H9 (cell line): ENCODE data around the gene CRIP2. TPM values are rescaled to one million over a fixed set of nuclear protein-coding genes. Genes with fewer than 3 reads are reported as not detected.
A peak's percentile ranks its signal among the peaks of the same experiment; 100 is the strongest.

ENCODE experiments used
- DNase-seq: peaks from one replicate; pipeline ENCODE4 v3.0.0-alpha.2; 2017
- H2AFZ ChIP-seq: one replicate; pipeline ENCODE4 v1.6.1; 2013; ENCODE audit warnings: mild to moderate bottlenecking, low read length, control low read depth, moderate library complexity
- H2AK5ac ChIP-seq: 2 replicates; pipeline ENCODE4 v1.6.1; 2013; ENCODE audit warnings: low read length, control low read depth, mixed read lengths; ENCODE audit not compliant: insufficient read length
- H2BK120ac ChIP-seq: one replicate; pipeline ENCODE4 v1.6.1; 2013; ENCODE audit warnings: low read depth, mild to moderate bottlenecking, low read length, control low read depth, inconsistent platforms; ENCODE audit not compliant: poor library complexity, severe bottlenecking
- H2BK12ac ChIP-seq: 2 replicates; pipeline ENCODE4 v1.6.1; 2013; ENCODE audit warnings: low read length, control low read depth, mixed read lengths, low read depth; ENCODE audit not compliant: insufficient read length
- H2BK15ac ChIP-seq: 2 replicates; pipeline ENCODE4 v1.6.1; 2013; ENCODE audit warnings: low read depth, low read length, control low read depth
- H2BK20ac ChIP-seq: one replicate; pipeline ENCODE4 v1.6.1; 2013; ENCODE audit warnings: low read depth, mild to moderate bottlenecking, low read length, control low read depth, inconsistent platforms; ENCODE audit not compliant: poor library complexity, severe bottlenecking
- H2BK5ac ChIP-seq: 2 replicates; pipeline ENCODE4 v1.6.1; 2013; ENCODE audit warnings: low read length, control low read depth, mixed read lengths; ENCODE audit not compliant: insufficient read length
- H3K14ac ChIP-seq: 2 replicates; pipeline ENCODE4 v1.6.1; 2013; ENCODE audit warnings: low read length, control low read depth; ENCODE audit not compliant: insufficient read depth
- H3K18ac ChIP-seq: 2 replicates; pipeline ENCODE4 v1.6.1; 2013; ENCODE audit warnings: low read depth, mild to moderate bottlenecking, mixed read lengths, low read length, control low read depth; ENCODE audit not compliant: insufficient read length
- H3K23ac ChIP-seq: 2 replicates; pipeline ENCODE4 v1.6.1; 2013; ENCODE audit warnings: low read length, control low read depth, mixed read lengths, low read depth; ENCODE audit not compliant: insufficient read length
- H3K23me2 ChIP-seq: 2 replicates; pipeline ENCODE4 v1.6.1; 2013; ENCODE audit warnings: low read depth, mild to moderate bottlenecking, mixed read lengths, low read length, control low read depth; ENCODE audit not compliant: insufficient read length, poor library complexity, severe bottlenecking
- H3K27ac ChIP-seq: 2 replicates; pipeline ENCODE4 v1.5.1; 2013; ENCODE audit warnings: low read length, control low read depth, mixed read lengths, low read depth; ENCODE audit not compliant: insufficient read length
- H3K27me3 ChIP-seq: 2 replicates; pipeline ENCODE4 v1.6.1; 2013; ENCODE audit warnings: low read length, control low read depth, inconsistent platforms; ENCODE audit not compliant: insufficient read depth
- H3K4ac ChIP-seq: 2 replicates; pipeline ENCODE4 v1.6.1; 2013; ENCODE audit warnings: low read depth, mild to moderate bottlenecking, control low read depth, inconsistent platforms, low read length, moderate library complexity
- H3K4me1 ChIP-seq: 2 replicates; pipeline ENCODE4 v1.6.1; 2013; ENCODE audit warnings: low read length, control low read depth, inconsistent platforms; ENCODE audit not compliant: insufficient read depth
- H3K4me2 ChIP-seq: 2 replicates; pipeline ENCODE4 v1.6.1; 2013; ENCODE audit warnings: low read length, control low read depth, mixed read lengths; ENCODE audit not compliant: insufficient read length, insufficient read depth
- H3K56ac ChIP-seq: 2 replicates; pipeline ENCODE4 v1.6.1; 2013; ENCODE audit warnings: low read depth, mild to moderate bottlenecking, mixed read lengths, low read length, control low read depth; ENCODE audit not compliant: insufficient read length
- H3K79me1 ChIP-seq: 2 replicates; pipeline ENCODE4 v1.6.1; 2013; ENCODE audit warnings: low read depth, mild to moderate bottlenecking, moderate library complexity, low read length, control low read depth, inconsistent platforms; ENCODE audit not compliant: insufficient read depth, poor library complexity, severe bottlenecking
- H3K79me2 ChIP-seq: 2 replicates; pipeline ENCODE4 v1.6.1; 2013; ENCODE audit warnings: low read length, control low read depth, inconsistent platforms; ENCODE audit not compliant: insufficient read depth
- H3K9ac ChIP-seq: 2 replicates; pipeline ENCODE4 v1.6.1; 2013; ENCODE audit warnings: low read length, control low read depth, mixed read lengths; ENCODE audit not compliant: insufficient read length; ENCODE audit errors: extremely low read depth
- H3K9me3 ChIP-seq: one replicate; pipeline ENCODE4 v1.6.1; 2013; ENCODE audit warnings: low read depth, low read length, inconsistent platforms; ENCODE audit not compliant: control insufficient read depth
- H3T11ph ChIP-seq: one replicate; pipeline ENCODE4 v1.6.1; 2013; ENCODE audit warnings: mild to moderate bottlenecking, low read length, control low read depth, inconsistent platforms
- H4K20me1 ChIP-seq: one replicate; pipeline ENCODE4 v1.6.1; 2013; ENCODE audit not compliant: control insufficient read depth, insufficient read length, insufficient read depth
- H4K5ac ChIP-seq: 2 replicates; pipeline ENCODE4 v1.6.1; 2013; ENCODE audit warnings: low read depth, mild to moderate bottlenecking, mixed read lengths, low read length, control low read depth; ENCODE audit not compliant: insufficient read length
- H4K8ac ChIP-seq: replicated peaks from 2 replicates; pipeline ENCODE4 v1.6.1; 2013; ENCODE audit warnings: low read length, control low read depth, mixed read lengths, low read depth; ENCODE audit not compliant: insufficient read length
- H4K91ac ChIP-seq: 2 replicates; pipeline ENCODE4 v1.6.1; 2013; ENCODE audit warnings: low read depth, mild to moderate bottlenecking, moderate library complexity, mixed read lengths, low read length, control low read depth; ENCODE audit not compliant: insufficient read length
- H3K27ac Mint-ChIP-seq, 3 experiments: 2 replicates in 2 of 3; 3 replicates in 1 of 3; pipeline ENCODE4 v1.8.0; 2020 to 2021; ENCODE audit warnings: mixed read lengths in 3 of 3, mild to moderate bottlenecking in 1 of 3, moderate library complexity in 1 of 3
- H3K27me3 Mint-ChIP-seq: 2 replicates; pipeline ENCODE4 v1.8.0; 2021; ENCODE audit warnings: low read depth, mild to moderate bottlenecking, moderate library complexity, mixed read lengths
- H3K36me3 Mint-ChIP-seq, 3 experiments: 2 replicates in 2 of 3; 3 replicates in 1 of 3; pipeline ENCODE4 v1.8.0; 2020 to 2021; ENCODE audit warnings: low read depth in 3 of 3, mixed read lengths in 3 of 3; ENCODE audit not compliant: insufficient read depth in 1 of 3
- H3K4me1 Mint-ChIP-seq, 2 experiments: 2 replicates each; pipeline ENCODE4 v1.8.0; 2020; ENCODE audit warnings: mixed read lengths in 2 of 2
- H3K4me3 Mint-ChIP-seq, 2 experiments: 2 replicates in 1 of 2; 3 replicates in 1 of 2; pipeline ENCODE4 v1.8.0; 2020 to 2021; ENCODE audit warnings: mild to moderate bottlenecking in 2 of 2, mixed read lengths in 2 of 2, moderate library complexity in 1 of 2
- H3K9me3 Mint-ChIP-seq, 2 experiments: 2 replicates in 1 of 2; 3 replicates in 1 of 2; pipeline ENCODE4 v1.8.0; 2020; ENCODE audit warnings: mild to moderate bottlenecking in 2 of 2, mixed read lengths in 2 of 2, moderate library complexity in 1 of 2
- WGBS: extraction: QIAGEN DNeasy Blood & Tissue Kit; methylation state at CpG from one replicate; pipeline ENCODE4 v1.1.7; 2013; ENCODE audit warnings: missing lambda C conversion rate, low lambda C conversion rate, mixed read lengths; ENCODE audit not compliant: insufficient read length; ENCODE audit errors: extremely low coverage; 5-methylcytosine and 5-hydroxymethylcytosine counted together
- total RNA-seq: library from RNA; stranded (reverse); gene quantifications from 2 replicates; pipeline ENCODE4 v1.2.1, GENCODE V29; 2021
- TF ChIP-seq, protein P1 (sequence below): fragments of 200-600 bp; sonication (generic); conservative IDR thresholded peaks from 3 replicates; pipeline ENCODE4 v1.8.0; 2021; ENCODE audit warnings: antibody characterized with exemption, mild to moderate bottlenecking

CRIP2 gene
- total RNA-seq, 1 experiment from 2014 or later: 5.7 TPM

DNA sequence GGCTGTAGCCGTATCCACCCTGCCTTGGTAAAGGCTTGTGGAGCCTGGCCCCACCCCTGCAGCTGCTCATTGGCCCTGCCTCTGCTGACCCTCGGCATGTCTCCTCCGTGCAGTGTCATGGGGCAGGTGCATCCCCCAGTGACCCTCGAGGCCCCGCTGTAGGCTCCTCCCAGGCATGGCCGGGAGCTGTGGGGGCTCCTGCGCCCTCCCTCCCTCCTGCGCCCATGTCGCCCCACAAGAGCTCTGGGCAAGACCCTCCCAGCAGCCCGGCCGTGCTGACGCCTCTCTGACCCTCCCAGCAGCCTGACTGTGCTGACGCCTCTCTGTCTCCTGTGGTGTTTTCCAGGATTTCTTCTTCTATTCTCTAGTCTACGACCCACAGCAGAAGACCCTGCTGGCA, 20.8 kb upstream of the CRIP2 start:
- Histone ChIP-seq H3K4ac (no peak overlapping the region), H2BK15ac (no peak overlapping the region), H2BK5ac (no peak overlapping the region), H3K79me1 (no peaks in the 10 kb centered on the region), H2AK5ac (no peak overlapping the region), H4K91ac (no peak overlapping the region), H3K27me3 (no peaks in the 10 kb centered on the region), H2BK20ac (no peak overlapping the region), H3K4me2 (no peak overlapping the region), H3K27ac (no peak overlapping the region), H2AFZ (no peak overlapping the region), H2BK12ac (no peak overlapping the region), H3K56ac (no peak overlapping the region), H3K14ac (no peak overlapping the region), H3K9me3 (no peaks in the 10 kb centered on the region), H3T11ph (no peak overlapping the region), H4K20me1 (no peaks in the 10 kb centered on the region), H3K18ac (no peak overlapping the region), H2BK120ac (no peak overlapping the region), H4K5ac (no peak overlapping the region), H3K23me2 (no peaks in the 10 kb centered on the region), H3K23ac (no peak overlapping the region), H3K79me2 (no peaks in the 10 kb centered on the region), H3K9ac (no peak overlapping the region), H4K8ac (no peak overlapping the region), H3K4me1 (no peaks in the 10 kb centered on the region)
- no CpG with 5 or more reads among the region's 14 CpGs for WGBS
- H3K4me3 Mint-ChIP-seq: no peak overlapping the region
- no peaks in the 10 kb centered on the region for H3K27me3 Mint-ChIP-seq
- TF ChIP-seq, protein P1, sequence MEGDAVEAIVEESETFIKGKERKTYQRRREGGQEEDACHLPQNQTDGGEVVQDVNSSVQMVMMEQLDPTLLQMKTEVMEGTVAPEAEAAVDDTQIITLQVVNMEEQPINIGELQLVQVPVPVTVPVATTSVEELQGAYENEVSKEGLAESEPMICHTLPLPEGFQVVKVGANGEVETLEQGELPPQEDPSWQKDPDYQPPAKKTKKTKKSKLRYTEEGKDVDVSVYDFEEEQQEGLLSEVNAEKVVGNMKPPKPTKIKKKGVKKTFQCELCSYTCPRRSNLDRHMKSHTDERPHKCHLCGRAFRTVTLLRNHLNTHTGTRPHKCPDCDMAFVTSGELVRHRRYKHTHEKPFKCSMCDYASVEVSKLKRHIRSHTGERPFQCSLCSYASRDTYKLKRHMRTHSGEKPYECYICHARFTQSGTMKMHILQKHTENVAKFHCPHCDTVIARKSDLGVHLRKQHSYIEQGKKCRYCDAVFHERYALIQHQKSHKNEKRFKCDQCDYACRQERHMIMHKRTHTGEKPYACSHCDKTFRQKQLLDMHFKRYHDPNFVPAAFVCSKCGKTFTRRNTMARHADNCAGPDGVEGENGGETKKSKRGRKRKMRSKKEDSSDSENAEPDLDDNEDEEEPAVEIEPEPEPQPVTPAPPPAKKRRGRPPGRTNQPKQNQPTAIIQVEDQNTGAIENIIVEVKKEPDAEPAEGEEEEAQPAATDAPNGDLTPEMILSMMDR: no peak
- peak overlapping the region in 1 of 3 experiments; percentile 70; a peak in 1 of 7 replicates for H3K27ac Mint-ChIP-seq
- H3K36me3 Mint-ChIP-seq: peaks cover 22 to 58% (median 57%) of the 10 kb centered on the region in 3 experiments; a peak in 6 of 7 replicates
- no peak for DNase-seq
- H3K9me3 Mint-ChIP-seq: no peaks in the 10 kb centered on the region; a peak in 1 of 5 replicates
- no peaks in the 10 kb centered on the region for H3K4me1 Mint-ChIP-seq
